Endometrial microvascular endothelial cells (primary cell): ENCODE results near the gene ATG10. TPM values are rescaled to one million over a fixed set of nuclear protein-coding genes. Genes with fewer than 3 reads are reported as not detected.
"Not testable (repeated sequence)": the region's sequence is repeated elsewhere in the genome, so short reads cannot be mapped to it uniquely, and the experiment has no call there.

Experiments
- in situ Hi-C: cut with HindIII; loops from 2 replicates; pipeline ENCODE4 v1.10.0; 2017; ENCODE audit warnings: low sequenced_read_pairs, low pct_unique_long_range_greater_than_20kb; ENCODE audit errors: inconsistent ontology term
- total RNA-seq: library from RNA; depleted of rRNA; stranded (reverse); fragments of >200 nt; gene quantifications from one replicate; pipeline ENCODE4 v1.2.3, GENCODE V29; 2015; ENCODE audit errors: inconsistent ontology term

The ATG10 gene
- total RNA-seq, 1 donor from 2014 or later: 9.9 TPM

GRCh38 chr5:82042894-82043293 lies 71.1 kb downstream of the ATG10 start:
- in situ Hi-C loops: not testable (repeated sequence)

GRCh38 chr5:82044010-82044409 lies 72.2 kb downstream of the ATG10 start:
- in situ Hi-C loops: no loop called here

- in situ Hi-C loops: no loop called here
Observed at GRCh38 chr5:82045554-82046275, 73.9 kb downstream of the ATG10 start.

- in situ Hi-C loops: no loop called here
Observed at GRCh38 chr5:82046276-82046647, 74.4 kb downstream of the ATG10 start.

GRCh38 chr5:82050955-82051354 lies 79.1 kb downstream of the ATG10 start:
- in situ Hi-C loops: no loop called here

- in situ Hi-C loops: no loop called here
Observed at GRCh38 chr5:82054004-82054710, 82.3 kb downstream of the ATG10 start.

- in situ Hi-C loops: no loop called here
Observed at GRCh38 chr5:82057051-82057450, 85.2 kb downstream of the ATG10 start.

GRCh38 chr5:82058710-82059109 lies 86.9 kb downstream of the ATG10 start:
- in situ Hi-C loops: no loop called here

- in situ Hi-C loops: no loop called here
Observed at GRCh38 chr5:82066791-82067190, 95.0 kb downstream of the ATG10 start.

GRCh38 chr5:82068042-82068441 lies 96.2 kb downstream of the ATG10 start:
- in situ Hi-C loops: not testable (repeated sequence)

GRCh38 chr5:82068723-82069122 lies 96.9 kb downstream of the ATG10 start:
- in situ Hi-C loops: no loop called here

GRCh38 chr5:82072138-82072537 lies 100.3 kb downstream of the ATG10 start:
- in situ Hi-C loops: no loop called here

GRCh38 chr5:82073179-82073578 lies 101.4 kb downstream of the ATG10 start:
- in situ Hi-C loops: no loop called here

GRCh38 chr5:82074950-82075349 lies 103.1 kb downstream of the ATG10 start:
- in situ Hi-C loops: no loop called here

- in situ Hi-C loops: no loop called here
Observed at GRCh38 chr5:82077496-82077895, 105.7 kb downstream of the ATG10 start.

- in situ Hi-C loops: no loop called here
Observed at GRCh38 chr5:82091617-82092016, 119.8 kb downstream of the ATG10 start.

- in situ Hi-C loops: no loop called here
Observed at GRCh38 chr5:82095536-82095935, 123.7 kb downstream of the ATG10 start.

- in situ Hi-C loops: no loop called here
Observed at GRCh38 chr5:82096249-82096648, 124.4 kb downstream of the ATG10 start.

GRCh38 chr5:82100303-82101077 lies 128.7 kb downstream of the ATG10 start:
- in situ Hi-C loops: no loop called here

- in situ Hi-C loops: no loop called here
Observed at GRCh38 chr5:82104872-82105271, 133.0 kb downstream of the ATG10 start.
